Measurements from ENCODE around the gene TAF8. TPM values are rescaled to one million over a fixed set of nuclear protein-coding genes. Genes with fewer than 3 reads are reported as not detected.

TAF8 gene
- total RNA-seq, 1 experiment from 2014 or later, result 27.8 TPM

- no peak for DNase-seq (ENCODE audit: low spot score)
Measured at GRCh38 chr6:42099340-42100028, 49.2 kb downstream of the TAF8 start.

GRCh38 chr6:42100029-42100901 is 49.9 kb downstream of the TAF8 start:
- no peak for DNase-seq (ENCODE audit: low spot score)

DNA sequence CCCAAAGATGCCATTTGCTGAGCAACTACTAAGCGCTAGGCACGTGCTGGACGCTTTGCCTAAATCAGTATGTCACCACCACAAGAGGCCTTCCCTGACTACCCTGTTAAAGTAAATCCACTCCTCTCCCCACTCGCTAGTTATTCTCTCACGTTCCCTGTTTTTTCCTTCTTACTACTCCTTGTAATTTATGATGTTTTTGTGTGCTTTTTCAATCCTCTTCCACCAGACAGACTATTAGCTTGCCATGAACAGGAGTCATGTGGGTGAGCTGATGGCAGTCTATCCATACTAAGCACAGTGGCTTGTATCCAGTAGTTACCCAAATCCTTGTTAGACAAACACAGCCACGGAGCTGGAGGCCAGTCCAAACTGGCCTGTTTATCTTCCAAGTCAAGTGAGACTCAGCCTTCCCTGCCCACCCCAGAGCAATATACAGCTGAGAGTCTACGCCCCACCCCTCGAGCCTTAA is 50.9 kb downstream of the TAF8 start:
- DNase-seq (ENCODE audit: low spot score), result no peak

DNA sequence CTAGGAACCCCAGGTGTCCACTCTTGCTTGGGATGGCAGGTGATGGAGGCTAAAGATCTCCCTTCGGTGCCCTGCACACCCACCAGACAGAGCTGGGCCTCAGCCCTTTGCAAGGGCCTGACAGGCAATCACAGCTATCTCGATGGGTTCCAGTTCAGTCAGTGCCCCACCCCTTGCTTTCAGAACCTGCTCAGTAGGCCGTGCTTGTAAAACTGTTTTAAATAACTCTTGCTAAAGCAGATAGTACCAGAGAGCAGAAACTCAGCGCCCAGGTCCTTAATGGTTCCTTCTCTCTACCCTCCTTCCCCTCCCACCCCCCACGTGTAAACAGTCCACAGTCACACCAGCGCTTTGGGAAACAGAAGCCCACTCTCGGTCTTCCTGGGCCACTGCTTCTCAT is 52.9 kb downstream of the TAF8 start:
- DNase-seq (ENCODE audit: low spot score), result no peak

GRCh38 chr6:42103753-42104094 is 53.4 kb downstream of the TAF8 start:
- no peak for DNase-seq (ENCODE audit: low spot score)

DNA sequence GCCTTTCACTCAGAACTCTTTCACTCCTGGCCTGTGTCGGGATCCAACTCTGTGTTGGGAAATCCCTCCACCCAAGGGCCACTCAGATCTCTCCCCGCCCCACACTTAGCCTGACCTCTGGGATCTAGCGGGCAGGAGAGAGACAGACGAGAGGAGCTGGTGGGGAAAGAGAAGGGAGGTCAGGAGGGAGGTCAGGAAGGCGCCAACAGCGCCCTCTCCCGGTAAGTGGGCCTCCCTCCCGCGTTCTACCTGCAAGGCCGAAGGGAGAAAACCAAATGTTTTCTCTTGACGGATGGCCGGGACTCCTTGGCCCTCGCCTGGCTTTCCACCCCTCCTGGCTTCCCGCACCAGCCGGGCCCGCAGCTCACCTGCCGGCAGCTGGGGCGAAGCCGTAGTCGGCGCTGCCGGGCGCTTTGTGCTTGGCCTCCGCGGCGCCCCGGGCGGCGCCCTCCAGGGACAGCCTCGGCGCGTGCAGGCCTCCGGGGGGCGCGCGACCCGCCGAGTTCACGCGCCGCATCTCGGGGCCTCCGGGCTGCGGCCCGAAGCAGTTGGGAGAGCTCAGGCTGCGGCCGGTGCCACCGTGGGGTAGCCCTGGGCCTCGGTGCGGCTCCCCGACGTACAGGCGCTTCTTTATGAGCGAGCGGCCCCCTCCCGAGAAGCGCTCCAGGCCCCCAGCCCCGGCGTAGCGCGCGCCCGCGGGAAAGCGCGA is 53.9 kb downstream of the TAF8 start:
- no peak for DNase-seq (ENCODE audit: low spot score)

GRCh38 chr6:42104804-42105125 is 54.4 kb downstream of the TAF8 start:
- no peak for DNase-seq (ENCODE audit: low spot score)

DNA sequence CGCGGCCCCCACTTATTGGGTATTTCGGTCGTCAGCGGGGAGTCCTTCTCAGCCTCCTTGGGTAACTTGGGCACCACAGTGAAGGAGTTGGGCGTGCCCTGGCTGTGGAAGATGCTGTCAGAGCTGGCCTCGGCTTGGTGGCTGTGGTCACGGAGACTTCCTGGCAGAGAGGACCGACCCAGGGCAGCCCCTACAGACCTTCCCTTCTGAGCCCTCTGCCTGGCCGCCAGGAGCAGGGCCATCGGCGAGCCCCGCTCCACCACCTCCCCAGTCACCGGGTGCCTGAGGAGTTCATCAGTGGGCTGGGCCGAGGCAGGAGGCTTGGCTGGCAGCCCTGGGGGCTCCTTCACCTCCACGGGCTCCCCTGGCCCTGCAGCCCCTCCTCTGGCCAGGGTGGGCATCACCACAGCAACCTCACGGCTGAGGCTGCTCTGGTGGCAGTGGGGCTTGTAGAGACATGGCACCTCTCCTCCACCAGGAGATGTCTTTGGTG is 54.9 kb downstream of the TAF8 start:
- no peak for DNase-seq (ENCODE audit: low spot score)

GRCh38 chr6:42105709-42106108 is 55.4 kb downstream of the TAF8 start:
- no peak for DNase-seq (ENCODE audit: low spot score)

DNA sequence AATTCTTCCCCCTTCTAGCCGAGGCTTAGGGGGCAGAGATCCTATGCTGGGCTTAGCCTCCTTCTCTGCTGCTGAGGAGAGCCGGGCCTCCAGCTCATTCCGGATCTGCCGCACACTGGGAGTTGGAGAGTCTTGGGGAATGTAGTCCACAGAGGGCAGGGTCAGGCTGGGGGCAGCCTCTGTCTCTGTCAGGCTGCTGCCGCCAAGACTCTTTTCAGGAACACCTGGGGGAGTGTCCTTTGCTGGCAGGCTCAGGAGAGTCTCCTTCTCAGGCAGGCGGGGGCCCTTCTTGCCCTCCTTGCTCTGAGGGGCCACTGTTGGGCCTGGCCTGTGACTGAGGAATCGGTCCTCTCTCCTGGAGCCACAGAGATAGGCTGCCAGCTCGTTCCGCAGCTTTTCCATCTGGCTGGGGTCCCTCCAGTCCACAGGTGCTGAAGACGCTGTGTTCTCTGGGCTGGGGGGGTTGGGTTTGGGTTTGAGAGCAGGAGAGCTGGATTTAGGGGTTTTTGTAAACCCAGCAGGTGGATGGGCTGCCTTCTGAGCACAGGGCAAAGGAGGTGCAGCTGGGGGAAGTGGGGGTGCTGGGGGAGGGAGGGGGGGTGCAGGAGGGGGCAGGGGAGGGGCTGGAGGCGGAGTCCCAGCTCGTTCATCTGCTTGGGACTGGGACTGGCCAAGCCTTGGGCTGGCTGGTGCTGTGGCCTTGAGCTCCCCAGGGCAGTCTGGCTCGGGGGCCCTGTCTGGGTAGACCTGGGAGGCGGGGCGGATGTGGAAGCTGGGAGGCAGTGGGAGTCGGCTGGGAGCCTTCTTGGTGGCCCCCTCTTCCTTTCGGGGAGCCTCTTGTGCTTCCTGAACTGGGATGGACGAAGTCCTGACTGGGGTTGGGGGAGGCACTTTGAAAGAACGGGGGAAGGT is 56.0 kb downstream of the TAF8 start:
- no peak for DNase-seq (ENCODE audit: low spot score)

DNA sequence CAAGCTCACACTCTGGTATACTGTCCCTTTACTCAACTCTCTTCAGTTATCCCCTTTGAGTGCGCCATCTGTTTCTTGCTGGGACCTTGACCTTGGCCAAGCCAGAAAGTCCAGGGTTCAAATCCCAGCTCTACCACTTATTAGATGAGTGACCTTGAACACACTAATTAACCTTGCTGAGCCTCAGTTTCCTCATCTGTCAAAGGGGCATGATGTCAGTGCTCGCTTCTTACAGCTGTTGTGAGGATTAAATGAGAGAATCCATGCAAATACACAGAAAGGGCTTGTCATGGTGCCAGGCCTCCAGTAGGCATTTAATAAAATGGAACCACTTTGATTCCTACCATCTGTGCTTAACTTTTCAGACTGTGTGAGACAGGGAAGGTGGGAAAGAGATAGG is 57.7 kb downstream of the TAF8 start:
- DNase-seq (ENCODE audit: low spot score), result no peak

- no peak for DNase-seq (ENCODE audit: low spot score)
Measured at GRCh38 chr6:42110683-42111082, 60.4 kb downstream of the TAF8 start.

DNA sequence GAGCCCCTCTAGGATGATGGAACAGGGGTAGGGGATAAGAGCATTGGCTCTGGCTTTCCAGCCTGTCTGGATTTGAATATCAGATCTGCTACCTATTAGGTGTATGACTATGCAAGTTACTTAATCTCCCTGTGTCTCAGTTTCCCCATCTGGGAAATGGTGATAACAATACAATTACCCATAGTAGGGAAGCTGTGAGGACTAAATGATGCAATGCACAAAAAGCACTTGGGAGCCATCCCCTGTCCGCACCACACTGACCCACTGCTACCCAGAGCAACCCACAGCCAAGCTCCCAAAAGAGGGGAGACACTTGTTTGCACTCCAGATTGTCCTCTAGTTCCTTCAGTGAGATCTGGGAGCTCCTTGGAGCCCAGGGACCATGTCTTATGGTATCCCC is 62.0 kb downstream of the TAF8 start:
- DNase-seq (ENCODE audit: low spot score), result no peak

GRCh38 chr6:42113936-42114636 is 63.8 kb downstream of the TAF8 start:
- DNase-seq (ENCODE audit: low spot score), result no peak

- no peak for DNase-seq (ENCODE audit: low spot score)
Measured at GRCh38 chr6:42117843-42118161, 67.5 kb downstream of the TAF8 start.

- peak; percentile 64 for DNase-seq (ENCODE audit: low spot score)
Measured at GRCh38 chr6:42118162-42119001, 68.1 kb downstream of the TAF8 start.

GRCh38 chr6:42120895-42121865 is 70.9 kb downstream of the TAF8 start:
- no peak for DNase-seq (ENCODE audit: low spot score)

DNA sequence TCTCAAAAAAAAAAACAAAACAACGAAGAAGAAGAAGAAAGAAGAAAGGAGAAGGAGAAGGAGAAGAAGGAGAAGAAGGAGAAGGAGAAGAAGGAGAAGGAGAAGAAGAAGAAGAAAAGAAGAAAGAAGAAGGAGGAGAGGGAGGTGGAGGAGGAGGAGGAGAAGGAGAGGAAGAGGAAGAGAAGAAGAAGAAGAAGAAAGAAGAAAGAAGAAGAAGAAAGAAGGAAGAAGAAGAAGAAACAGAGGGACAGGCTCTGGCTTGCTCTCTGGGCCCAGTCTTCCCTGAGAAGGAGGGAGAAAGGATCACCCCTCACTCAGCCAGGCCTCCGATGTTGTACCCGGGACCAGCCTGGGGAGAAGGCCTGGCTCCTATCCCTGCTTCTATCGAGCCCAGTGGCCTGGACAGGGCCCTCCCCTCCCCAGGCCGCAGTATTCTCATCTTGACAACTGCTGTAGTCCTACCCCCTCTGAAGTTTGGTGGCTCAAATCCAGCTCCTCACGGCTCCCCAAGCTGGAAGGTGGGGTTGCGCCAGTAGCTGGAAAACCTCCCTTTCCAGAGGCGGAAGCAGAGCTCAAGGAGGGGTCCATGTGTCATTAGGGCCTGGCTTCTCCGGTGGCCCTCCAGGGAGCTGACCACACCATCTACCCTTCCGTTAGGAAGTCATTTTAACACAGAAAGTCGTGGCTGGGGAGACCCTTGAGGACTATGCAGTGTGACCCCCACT is 73.2 kb downstream of the TAF8 start:
- DNase-seq (ENCODE audit: low spot score), result no peak

All from H4 (cell line).